Skeletal muscle satellite cell (primary cell): ENCODE results near the gene CCDC47.

Experiments used
- H3K27me3 ChIP-seq: 2 replicates; pipeline ENCODE4 v1.7.0; 2013; ENCODE audit warnings: low read length; ENCODE audit not compliant: control insufficient read depth, insufficient read depth
- H3K36me3 ChIP-seq: 2 replicates; pipeline ENCODE4 v1.7.0; 2013; ENCODE audit warnings: mild to moderate bottlenecking, control low read depth, low read length; ENCODE audit not compliant: insufficient read depth
- H3K4me1 ChIP-seq: 2 replicates; pipeline ENCODE4 v1.7.0; 2013; ENCODE audit warnings: low read length; ENCODE audit not compliant: control insufficient read depth, insufficient read depth
- H3K4me2 ChIP-seq: 2 replicates; pipeline ENCODE4 v1.7.0; 2013; ENCODE audit warnings: mild to moderate bottlenecking, low read length
- H3K4me3 ChIP-seq: 2 replicates; pipeline ENCODE4 v1.7.0; 2013; ENCODE audit warnings: low read length
- H3K9ac ChIP-seq: 2 replicates; pipeline ENCODE4 v1.7.0; 2013; ENCODE audit warnings: mild to moderate bottlenecking, low read depth, low read length, moderate library complexity
- H3K9me3 ChIP-seq: replicated peaks from 2 replicates; pipeline ENCODE4 v1.7.0; 2013; ENCODE audit warnings: mild to moderate bottlenecking, control low read depth, low read length

CCDC47 gene

GRCh38 chr17:63714550-63715277, 58.7 kb downstream of the CCDC47 start:
- Histone ChIP-seq H3K4me1 (peaks cover 7% of the 10 kb centered on the region), H3K27me3 (no peaks in the 10 kb centered on the region), H3K9ac (no peak overlapping the region), H3K36me3 (peaks cover 26% of the 10 kb centered on the region), H3K4me3 (no peak overlapping the region), H3K4me2 (no peak overlapping the region), H3K9me3 (no peaks in the 10 kb centered on the region)

GRCh38 chr17:63709110-63709509, 64.3 kb downstream of the CCDC47 start:
- H3K4me2 ChIP-seq, result no peak overlapping the region
- H3K4me3 ChIP-seq, result no peak overlapping the region
- no peaks in the 10 kb centered on the region for H3K9me3 ChIP-seq
- H3K27me3 ChIP-seq, result no peaks in the 10 kb centered on the region
- peaks cover 46% of the 10 kb centered on the region for H3K36me3 ChIP-seq
- H3K9ac ChIP-seq, result no peak overlapping the region
- H3K4me1 ChIP-seq, result no peaks in the 10 kb centered on the region

- Histone ChIP-seq H3K9me3 (no peaks in the 10 kb centered on the region), H3K4me1 (no peaks in the 10 kb centered on the region), H3K36me3 (peaks cover 52% of the 10 kb centered on the region), H3K4me3 (no peak overlapping the region), H3K4me2 (no peak overlapping the region), H3K9ac (no peak overlapping the region), H3K27me3 (no peaks in the 10 kb centered on the region)
These were observed 66.2 kb downstream of the CCDC47 start for GRCh38 chr17:63707151-63707550.

GRCh38 chr17:63706336-63707082, 66.9 kb downstream of the CCDC47 start:
- no peaks in the 10 kb centered on the region for H3K9me3 ChIP-seq
- H3K4me2 ChIP-seq, result no peak overlapping the region
- H3K9ac ChIP-seq, result no peak overlapping the region
- H3K36me3 ChIP-seq, result peaks cover 49% of the 10 kb centered on the region
- H3K27me3 ChIP-seq, result no peaks in the 10 kb centered on the region
- peaks cover under 1% of the 10 kb centered on the region for H3K4me1 ChIP-seq
- H3K4me3 ChIP-seq, result no peak overlapping the region

- H3K9ac ChIP-seq, result no peak overlapping the region
- H3K4me1 ChIP-seq, result peaks cover 9% of the 10 kb centered on the region
- H3K36me3 ChIP-seq, result peaks cover 46% of the 10 kb centered on the region
- no peak overlapping the region for H3K4me2 ChIP-seq
- H3K27me3 ChIP-seq, result no peaks in the 10 kb centered on the region
- H3K9me3 ChIP-seq, result no peaks in the 10 kb centered on the region
- no peak overlapping the region for H3K4me3 ChIP-seq
These were observed 67.7 kb downstream of the CCDC47 start for GRCh38 chr17:63705657-63706056.

GRCh38 chr17:63704836-63705235, 68.6 kb downstream of the CCDC47 start:
- H3K36me3 ChIP-seq, result peaks cover 40% of the 10 kb centered on the region

GRCh38 chr17:63704259-63704576, 69.2 kb downstream of the CCDC47 start:
- Histone ChIP-seq H3K9ac (no peak overlapping the region), H3K4me2 (no peak overlapping the region), H3K36me3 (peaks cover 34% of the 10 kb centered on the region), H3K4me1 (peaks cover 14% of the 10 kb centered on the region), H3K9me3 (no peaks in the 10 kb centered on the region), H3K4me3 (no peak overlapping the region), H3K27me3 (no peaks in the 10 kb centered on the region)

More at GRCh38 chr17:63704836-63705235, 68.6 kb downstream of the CCDC47 start:
- H3K4me2 ChIP-seq, result no peak overlapping the region
- no peaks in the 10 kb centered on the region for H3K9me3 ChIP-seq
- peaks cover 14% of the 10 kb centered on the region for H3K4me1 ChIP-seq
- no peaks in the 10 kb centered on the region for H3K27me3 ChIP-seq
- H3K4me3 ChIP-seq, result no peak overlapping the region
- no peak overlapping the region for H3K9ac ChIP-seq

- no peak overlapping the region for H3K9ac ChIP-seq
- H3K4me3 ChIP-seq, result no peak overlapping the region
- no peak overlapping the region for H3K4me2 ChIP-seq
- no peaks in the 10 kb centered on the region for H3K9me3 ChIP-seq
- peaks cover 14% of the 10 kb centered on the region for H3K4me1 ChIP-seq
- H3K27me3 ChIP-seq, result no peaks in the 10 kb centered on the region
- peaks cover 28% of the 10 kb centered on the region for H3K36me3 ChIP-seq
These were observed 69.7 kb downstream of the CCDC47 start for GRCh38 chr17:63703556-63704258.

GRCh38 chr17:63703029-63703428, 70.4 kb downstream of the CCDC47 start:
- peaks cover 26% of the 10 kb centered on the region for H3K36me3 ChIP-seq
- no peaks in the 10 kb centered on the region for H3K27me3 ChIP-seq
- no peaks in the 10 kb centered on the region for H3K9me3 ChIP-seq
- peaks cover 14% of the 10 kb centered on the region for H3K4me1 ChIP-seq
- no peak overlapping the region for H3K4me3 ChIP-seq
- H3K4me2 ChIP-seq, result no peak overlapping the region
- H3K9ac ChIP-seq, result no peak overlapping the region

- H3K9ac ChIP-seq, result no peak overlapping the region
These were observed 70.7 kb downstream of the CCDC47 start for GRCh38 chr17:63702721-63703015.

GRCh38 chr17:63701868-63702720, 71.3 kb downstream of the CCDC47 start:
- Histone ChIP-seq H3K9me3 (no peaks in the 10 kb centered on the region), H3K27me3 (no peaks in the 10 kb centered on the region), H3K4me1 (peaks cover 14% of the 10 kb centered on the region), H3K9ac (no peak overlapping the region), H3K4me2 (no peak overlapping the region), H3K4me3 (no peak overlapping the region), H3K36me3 (peaks cover 25% of the 10 kb centered on the region)

More at GRCh38 chr17:63702721-63703015, 70.7 kb downstream of the CCDC47 start:
- Histone ChIP-seq H3K4me3 (no peak overlapping the region), H3K36me3 (peaks cover 26% of the 10 kb centered on the region), H3K4me2 (no peak overlapping the region), H3K27me3 (no peaks in the 10 kb centered on the region), H3K4me1 (peaks cover 14% of the 10 kb centered on the region), H3K9me3 (no peaks in the 10 kb centered on the region)
